ENCODE data around the gene AADACL4. TPM values are rescaled to one million over a fixed set of nuclear protein-coding genes. Genes with fewer than 3 reads are reported as not detected.

Gene AADACL4
- total and polyA plus RNA-seq, 8 donors: not detected

- Histone ChIP-seq H3K4me1 (no peaks in the 10 kb centered on the region), H3K4me3 (no peak overlapping the region), H3K9me3 (no peaks in the 10 kb centered on the region), H3K27me3 (no peaks in the 10 kb centered on the region), H3K36me3 (no peaks in the 10 kb centered on the region), H3K27ac (no peak overlapping the region)
- DNase-seq: no peak
- TF ChIP-seq, protein P1, sequence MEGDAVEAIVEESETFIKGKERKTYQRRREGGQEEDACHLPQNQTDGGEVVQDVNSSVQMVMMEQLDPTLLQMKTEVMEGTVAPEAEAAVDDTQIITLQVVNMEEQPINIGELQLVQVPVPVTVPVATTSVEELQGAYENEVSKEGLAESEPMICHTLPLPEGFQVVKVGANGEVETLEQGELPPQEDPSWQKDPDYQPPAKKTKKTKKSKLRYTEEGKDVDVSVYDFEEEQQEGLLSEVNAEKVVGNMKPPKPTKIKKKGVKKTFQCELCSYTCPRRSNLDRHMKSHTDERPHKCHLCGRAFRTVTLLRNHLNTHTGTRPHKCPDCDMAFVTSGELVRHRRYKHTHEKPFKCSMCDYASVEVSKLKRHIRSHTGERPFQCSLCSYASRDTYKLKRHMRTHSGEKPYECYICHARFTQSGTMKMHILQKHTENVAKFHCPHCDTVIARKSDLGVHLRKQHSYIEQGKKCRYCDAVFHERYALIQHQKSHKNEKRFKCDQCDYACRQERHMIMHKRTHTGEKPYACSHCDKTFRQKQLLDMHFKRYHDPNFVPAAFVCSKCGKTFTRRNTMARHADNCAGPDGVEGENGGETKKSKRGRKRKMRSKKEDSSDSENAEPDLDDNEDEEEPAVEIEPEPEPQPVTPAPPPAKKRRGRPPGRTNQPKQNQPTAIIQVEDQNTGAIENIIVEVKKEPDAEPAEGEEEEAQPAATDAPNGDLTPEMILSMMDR (IDR thresholded peaks at IDR 0.05): no peak
- no peak for FAIRE-seq
- no peak for ATAC-seq
- intact Hi-C loops (cut with DNase I): no loop called here
- 73% methylated on average over 3 of the region's 3 CpGs for WGBS, 2 donors
Observed at GRCh38 chr1:12696658-12697057, 52.8 kb downstream of the AADACL4 start.

DNA sequence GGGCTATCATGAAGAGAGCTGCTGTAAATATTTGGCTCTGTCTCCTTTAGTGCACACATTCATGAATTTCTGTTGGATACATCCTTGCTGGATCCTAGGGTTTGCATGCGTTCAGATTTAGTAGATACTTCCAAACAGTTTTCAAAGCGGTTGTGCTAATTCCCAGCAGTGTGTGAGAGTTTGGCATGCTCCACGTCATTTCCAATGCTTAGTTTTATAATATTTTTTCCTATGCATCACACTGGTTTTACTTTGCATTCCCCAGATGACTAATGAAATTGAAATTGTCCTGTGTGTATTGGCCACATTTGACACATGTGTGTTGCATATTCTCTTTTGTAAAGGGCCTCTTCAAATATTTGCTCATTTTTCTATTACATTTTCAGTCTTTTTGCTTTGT lies 53.5 kb downstream of the AADACL4 start:
- Histone ChIP-seq H3K36me3 (no peaks in the 10 kb centered on the region), H3K4me3 (no peak overlapping the region), H3K27ac (no peak overlapping the region), H3K9me3 (no peaks in the 10 kb centered on the region), H3K4me1 (no peaks in the 10 kb centered on the region), H3K27me3 (no peaks in the 10 kb centered on the region)
- TF ChIP-seq, protein P1 (IDR thresholded peaks at IDR 0.05): no peak
- ATAC-seq (no peak), DNase-seq (no peak), FAIRE-seq (no peak)
- intact Hi-C loops (cut with DNase I): no loop called here
- WGBS, 2 donors: 76 to 81% methylated on average over 3 of the region's 3 CpGs

DNA sequence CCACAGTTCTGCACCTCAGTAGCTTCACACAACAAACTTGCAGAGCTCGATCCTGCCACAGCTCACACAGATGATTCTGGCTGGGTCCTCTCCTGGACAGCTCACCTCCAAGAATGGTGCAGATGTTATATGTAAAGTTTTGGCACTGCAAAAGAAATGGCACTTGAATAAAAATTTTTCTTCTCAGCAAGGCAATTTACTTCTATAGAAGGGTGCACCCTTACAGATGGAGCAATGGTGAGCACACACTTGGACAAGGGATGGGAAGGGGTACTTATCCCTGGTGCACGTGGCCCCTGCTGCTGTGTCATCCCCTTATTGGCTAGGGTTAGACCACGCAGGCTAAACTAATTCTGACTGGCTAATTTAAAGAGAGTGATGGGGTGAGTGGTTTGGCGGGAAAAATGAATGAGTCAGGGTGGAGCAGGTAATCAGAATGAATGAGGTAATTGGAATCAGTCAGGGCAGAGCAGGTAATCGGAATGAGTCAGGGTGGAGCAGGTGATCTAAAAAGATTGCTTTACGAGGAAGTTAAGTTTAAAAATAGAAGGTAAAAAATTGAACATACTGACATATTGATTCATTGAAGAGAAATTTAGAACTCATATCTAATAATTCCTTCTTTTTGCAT lies 60.1 kb downstream of the AADACL4 start:
- WGBS, 2 donors: 48 to 56% methylated on average over 6 of the region's 6 CpGs
- FAIRE-seq: no peak
- no peak for ATAC-seq

GRCh38 chr1:12706061-12706460 lies 62.2 kb downstream of the AADACL4 start:
- TF ChIP-seq, protein P1 (IDR thresholded peaks at IDR 0.05): no peak
- FAIRE-seq: no peak
- no peak for DNase-seq
- no peak overlapping the region for H3K4me3 ChIP-seq
- WGBS, 2 donors: 59 to 75% methylated on average over 3 of the region's 3 CpGs
- H3K36me3 ChIP-seq: no peaks in the 10 kb centered on the region
- no peak for ATAC-seq
- no peaks in the 10 kb centered on the region for H3K27me3 ChIP-seq
- no peaks in the 10 kb centered on the region for H3K9me3 ChIP-seq
- intact Hi-C loops (cut with DNase I): no loop called here
- H3K27ac ChIP-seq: no peak overlapping the region
- H3K4me1 ChIP-seq: no peaks in the 10 kb centered on the region

More for the DNA sequence above, 60.1 kb downstream of the AADACL4 start:
- Histone ChIP-seq H3K4me1 (no peaks in the 10 kb centered on the region), H3K27me3 (no peaks in the 10 kb centered on the region), H3K4me3 (no peak overlapping the region), H3K27ac (no peak overlapping the region), H3K9me3 (no peaks in the 10 kb centered on the region), H3K36me3 (no peaks in the 10 kb centered on the region)
- intact Hi-C loops (cut with DNase I): no loop called here
- no peak for DNase-seq
- TF ChIP-seq, protein P1 (IDR thresholded peaks at IDR 0.05): no peak

DNA sequence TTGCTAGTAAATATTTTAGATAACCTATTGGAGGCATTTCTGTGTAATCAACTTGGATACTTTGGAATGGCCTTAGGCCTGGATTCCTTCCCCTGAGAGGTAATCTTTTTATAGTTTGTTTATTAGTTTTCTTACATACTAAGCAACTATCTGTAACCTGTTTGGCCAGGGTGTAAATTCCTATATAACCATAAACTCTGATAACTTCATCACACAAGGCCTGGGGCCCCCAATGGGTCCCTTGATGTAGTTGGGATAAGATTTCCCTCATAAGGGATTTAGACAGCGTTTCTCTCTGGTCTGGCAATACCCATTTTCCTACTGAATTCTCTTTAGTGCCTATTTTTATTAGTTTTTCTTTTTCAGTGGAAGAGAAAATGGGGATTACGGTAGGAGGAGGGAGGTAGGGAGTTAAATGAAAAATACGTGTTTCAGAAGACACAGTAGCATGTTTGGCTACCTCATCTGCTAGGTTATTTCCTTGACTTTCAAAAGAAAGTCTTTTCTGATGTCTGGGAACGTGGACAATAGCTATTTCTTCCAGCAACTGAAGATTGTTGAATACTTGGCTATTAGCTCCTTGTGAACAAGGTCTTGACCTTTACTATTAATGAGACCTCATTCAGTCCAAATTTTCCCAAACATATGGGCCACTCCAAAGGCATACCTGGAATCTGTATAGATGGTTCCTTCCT lies 64.7 kb downstream of the AADACL4 start:
- no peaks in the 10 kb centered on the region for H3K36me3 ChIP-seq
- no peak overlapping the region for H3K4me3 ChIP-seq
- 65 to 73% methylated on average over 4 of the region's 4 CpGs for WGBS, 2 donors
- intact Hi-C loops (cut with DNase I): no loop called here
- H3K4me1 ChIP-seq: no peaks in the 10 kb centered on the region
- no peak overlapping the region for H3K27ac ChIP-seq
- FAIRE-seq (no peak), ATAC-seq (no peak), DNase-seq (no peak)
- TF ChIP-seq, protein P1 (IDR thresholded peaks at IDR 0.05): no peak
- no peaks in the 10 kb centered on the region for H3K27me3 ChIP-seq
- H3K9me3 ChIP-seq: no peaks in the 10 kb centered on the region
